HepG2 (cell line): ENCODE results near the gene TWNK. TPM values are rescaled to one million over a fixed set of nuclear protein-coding genes. Genes with fewer than 3 reads are reported as not detected.

Experiments
- CHD4 ChIP-seq: fragments of 200-600 bp; sonication (generic); IDR thresholded peaks from 2 replicates; pipeline ENCODE4 v1.7.0; 2017; ENCODE audit warnings: mild to moderate bottlenecking, low read length, borderline replicate concordance
- FOSL2 ChIP-seq: sonication (generic); formaldehyde crosslinking; IDR thresholded peaks from 2 replicates; pipeline ENCODE4 v1.4.0; 2020; ENCODE audit warnings: missing genetic modification reagents
- HHEX ChIP-seq: IDR thresholded peaks from 2 replicates; pipeline ENCODE4 v1.6.1; 2016; ENCODE audit warnings: control low read depth
- KAT2B ChIP-seq: fragments of 150-350 bp; IDR thresholded peaks from 2 replicates; pipeline ENCODE4 v1.6.1; 2014; ENCODE audit warnings: low read depth, low read length, borderline replicate concordance
- KAT8 ChIP-seq: IDR thresholded peaks from 2 replicates; pipeline ENCODE4 v1.6.1; 2016; ENCODE audit warnings: missing genetic modification reagents, missing compliant biosample characterization
- MAF1 ChIP-seq: sonication (generic); formaldehyde crosslinking; IDR thresholded peaks from 2 replicates; pipeline ENCODE4 v1.5.0; 2020; ENCODE audit warnings: missing genetic modification reagents, borderline replicate concordance
- MTF1 ChIP-seq: sonication (generic); formaldehyde crosslinking; IDR thresholded peaks from 2 replicates; pipeline ENCODE4 v1.5.0; 2020; ENCODE audit warnings: missing genetic modification reagents
- RXRB ChIP-seq: IDR thresholded peaks from 2 replicates; pipeline ENCODE4 v1.6.1; 2016; ENCODE audit warnings: borderline replicate concordance, missing genetic modification reagents, missing compliant biosample characterization
- SYNCRIP ChIP-seq: fragments of 200-400 bp; formaldehyde crosslinking; IDR thresholded peaks from 2 replicates; pipeline ENCODE4 v1.6.1; 2018; ENCODE audit warnings: mild to moderate bottlenecking, low read depth, low read length; ENCODE audit not compliant: insufficient read depth
- TRIM24 ChIP-seq: sonication (generic); formaldehyde crosslinking; IDR thresholded peaks from 2 replicates; pipeline ENCODE4 v1.8.0; 2022; ENCODE audit warnings: mild to moderate bottlenecking, missing genetic modification reagents
- ZKSCAN5 ChIP-seq: sonication (generic); formaldehyde crosslinking; IDR thresholded peaks from 2 replicates; pipeline ENCODE4 v1.5.1; 2020; ENCODE audit warnings: mild to moderate bottlenecking, missing genetic modification reagents
- ZNF124 ChIP-seq: sonication (generic); formaldehyde crosslinking; IDR thresholded peaks from 2 replicates; pipeline ENCODE4 v1.4.0; 2020; ENCODE audit warnings: missing genetic modification reagents
- ZNF138 ChIP-seq: sonication (generic); formaldehyde crosslinking; IDR thresholded peaks from 2 replicates; pipeline ENCODE4 v1.5.0; 2020; ENCODE audit warnings: mild to moderate bottlenecking, low read depth, missing genetic modification reagents
- ZNF496 ChIP-seq: sonication (generic); formaldehyde crosslinking; IDR thresholded peaks from 2 replicates; pipeline ENCODE4 v1.8.1; 2023; ENCODE audit warnings: mild to moderate bottlenecking, moderate library complexity, missing genetic modification reagents; ENCODE audit not compliant: insufficient replicate concordance
- polyA plus RNA-seq, 8 experiments: library from polyadenylated mRNA; depleted of rRNA in 3 of 8; stranded (reverse) in 7 of 8; unstranded in 1 of 8; fragments of >200 nt; fragmentation: Illumina TruSeq in 4 of 8; extraction: Trizol in 4 of 8; gene quantifications; 2 replicates each; pipeline versions ENCODE4 v1.2.1 to v1.2.3, GENCODE V29; 2011 to 2016; ENCODE audit warnings: low read depth in 4 of 8, missing spikeins in 1 of 8, mixed read lengths in 1 of 8; ENCODE audit not compliant: insufficient read depth in 1 of 8
- total RNA-seq, 5 experiments: library from RNA; depleted of rRNA; stranded (reverse); fragments of >200 nt; fragmentation: Illumina TruSeq; extraction: Trizol; gene quantifications; 2 replicates each; pipeline ENCODE4 v1.2.3, GENCODE V29; 2016; ENCODE audit warnings: low read depth in 1 of 5
- TF ChIP-seq, protein P1 (sequence below): sonication (generic); formaldehyde crosslinking; IDR thresholded peaks from 2 replicates; pipeline ENCODE4 v1.4.0; 2020; ENCODE audit warnings: missing genetic modification reagents, borderline replicate concordance
- TF ChIP-seq, protein P2 (sequence below): sonication (generic); formaldehyde crosslinking; IDR thresholded peaks from 2 replicates; pipeline ENCODE4 v1.4.0; 2020; ENCODE audit warnings: mild to moderate bottlenecking, missing genetic modification reagents
- TF ChIP-seq, protein P3 (sequence below): sonication (generic); formaldehyde crosslinking; IDR thresholded peaks from 2 replicates; pipeline ENCODE4 v1.4.0; 2020; ENCODE audit warnings: mild to moderate bottlenecking, missing genetic modification reagents
- TF ChIP-seq, protein P4 (sequence below): sonication (generic); formaldehyde crosslinking; IDR thresholded peaks from 2 replicates; pipeline ENCODE4 v1.5.1; 2020; ENCODE audit warnings: mild to moderate bottlenecking, missing genetic modification reagents, borderline replicate concordance

TWNK gene
- total and polyA plus RNA-seq, 2 of the 13 experiments (the other 11 are each of a cell fraction or from before 2014, with no cell fraction given) = 10.7 to 16.5 TPM

DNA sequence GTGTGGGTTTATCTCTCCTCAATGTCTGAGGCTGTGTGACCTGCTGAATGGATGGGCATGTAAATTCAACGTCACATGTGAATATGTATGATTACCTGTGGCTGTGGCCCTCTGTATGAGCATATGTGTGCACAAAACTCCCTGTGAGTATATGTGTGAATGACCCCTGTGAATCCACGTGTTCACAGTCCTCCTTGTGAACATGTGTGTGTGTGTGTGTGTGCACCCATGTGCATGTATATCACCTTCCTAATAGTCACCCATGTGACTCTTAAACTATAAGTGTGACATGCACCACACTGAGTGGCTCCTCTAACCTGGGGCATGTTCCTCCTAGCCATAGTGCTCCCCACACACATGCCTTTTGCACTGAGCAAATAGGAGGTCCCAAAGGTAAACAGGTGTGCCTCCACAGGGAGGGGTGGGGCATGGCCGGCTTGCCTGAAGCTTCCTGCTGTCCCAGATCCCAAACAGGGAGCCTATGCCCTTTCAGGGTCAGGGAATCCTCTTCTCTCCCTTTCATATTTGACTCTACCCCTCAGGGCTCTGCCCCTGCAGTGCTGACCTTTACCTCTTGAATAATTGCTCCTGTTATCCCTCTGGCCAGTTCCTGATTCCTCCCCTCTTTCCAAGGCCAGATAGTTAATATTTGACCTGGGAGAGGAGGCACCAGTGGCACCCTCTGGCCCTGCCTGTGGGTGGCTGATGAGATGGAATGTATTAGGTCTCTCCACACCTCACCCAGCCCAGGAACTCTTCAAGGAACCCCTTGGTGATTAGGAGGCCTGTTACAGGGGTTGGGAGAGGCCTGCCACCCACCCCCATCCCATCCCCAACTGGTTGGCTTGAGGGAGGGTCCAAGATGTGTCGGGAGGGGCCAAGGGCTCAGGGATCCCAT is 16.2 kb upstream of the TWNK start (continued):
- TF ChIP-seq, protein P1, sequence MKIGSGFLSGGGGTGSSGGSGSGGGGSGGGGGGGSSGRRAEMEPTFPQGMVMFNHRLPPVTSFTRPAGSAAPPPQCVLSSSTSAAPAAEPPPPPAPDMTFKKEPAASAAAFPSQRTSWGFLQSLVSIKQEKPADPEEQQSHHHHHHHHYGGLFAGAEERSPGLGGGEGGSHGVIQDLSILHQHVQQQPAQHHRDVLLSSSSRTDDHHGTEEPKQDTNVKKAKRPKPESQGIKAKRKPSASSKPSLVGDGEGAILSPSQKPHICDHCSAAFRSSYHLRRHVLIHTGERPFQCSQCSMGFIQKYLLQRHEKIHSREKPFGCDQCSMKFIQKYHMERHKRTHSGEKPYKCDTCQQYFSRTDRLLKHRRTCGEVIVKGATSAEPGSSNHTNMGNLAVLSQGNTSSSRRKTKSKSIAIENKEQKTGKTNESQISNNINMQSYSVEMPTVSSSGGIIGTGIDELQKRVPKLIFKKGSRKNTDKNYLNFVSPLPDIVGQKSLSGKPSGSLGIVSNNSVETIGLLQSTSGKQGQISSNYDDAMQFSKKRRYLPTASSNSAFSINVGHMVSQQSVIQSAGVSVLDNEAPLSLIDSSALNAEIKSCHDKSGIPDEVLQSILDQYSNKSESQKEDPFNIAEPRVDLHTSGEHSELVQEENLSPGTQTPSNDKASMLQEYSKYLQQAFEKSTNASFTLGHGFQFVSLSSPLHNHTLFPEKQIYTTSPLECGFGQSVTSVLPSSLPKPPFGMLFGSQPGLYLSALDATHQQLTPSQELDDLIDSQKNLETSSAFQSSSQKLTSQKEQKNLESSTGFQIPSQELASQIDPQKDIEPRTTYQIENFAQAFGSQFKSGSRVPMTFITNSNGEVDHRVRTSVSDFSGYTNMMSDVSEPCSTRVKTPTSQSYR = peak; percentile 80; the same call in 1 of the 2 replicates
- TF ChIP-seq ZKSCAN5 (CRISPR knock-in tag) (no peak), MTF1 (no peak), FOSL2 (peak; percentile 75; the same call in 1 of the 2 replicates), CHD4 (peak; percentile 31; the same call in 1 of the 2 replicates), ZNF124 (CRISPR knock-in tag) (peak; percentile 76), KAT2B (no peak), KAT8 (CRISPR knock-in tag) (peak; percentile 88), TRIM24 (CRISPR knock-in tag) (no peak), ZNF138 (CRISPR knock-in tag) (0 out of 2 replicates have a peak, but pooled peaks have one; percentile 83), MAF1 (CRISPR knock-in tag) (no peak), HHEX (CRISPR knock-in tag) (peak; percentile 60; the same call in 1 of the 2 replicates), RXRB (CRISPR knock-in tag) (peak; percentile 95), SYNCRIP (no peak), ZNF496 (CRISPR knock-in tag) (no peak)
- TF ChIP-seq, protein P2, sequence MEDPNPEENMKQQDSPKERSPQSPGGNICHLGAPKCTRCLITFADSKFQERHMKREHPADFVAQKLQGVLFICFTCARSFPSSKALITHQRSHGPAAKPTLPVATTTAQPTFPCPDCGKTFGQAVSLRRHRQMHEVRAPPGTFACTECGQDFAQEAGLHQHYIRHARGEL (CRISPR knock-in tag) = no peak
- TF ChIP-seq, protein P3, sequence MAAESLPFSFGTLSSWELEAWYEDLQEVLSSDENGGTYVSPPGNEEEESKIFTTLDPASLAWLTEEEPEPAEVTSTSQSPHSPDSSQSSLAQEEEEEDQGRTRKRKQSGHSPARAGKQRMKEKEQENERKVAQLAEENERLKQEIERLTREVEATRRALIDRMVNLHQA (CRISPR knock-in tag) = no peak
- TF ChIP-seq, protein P4, sequence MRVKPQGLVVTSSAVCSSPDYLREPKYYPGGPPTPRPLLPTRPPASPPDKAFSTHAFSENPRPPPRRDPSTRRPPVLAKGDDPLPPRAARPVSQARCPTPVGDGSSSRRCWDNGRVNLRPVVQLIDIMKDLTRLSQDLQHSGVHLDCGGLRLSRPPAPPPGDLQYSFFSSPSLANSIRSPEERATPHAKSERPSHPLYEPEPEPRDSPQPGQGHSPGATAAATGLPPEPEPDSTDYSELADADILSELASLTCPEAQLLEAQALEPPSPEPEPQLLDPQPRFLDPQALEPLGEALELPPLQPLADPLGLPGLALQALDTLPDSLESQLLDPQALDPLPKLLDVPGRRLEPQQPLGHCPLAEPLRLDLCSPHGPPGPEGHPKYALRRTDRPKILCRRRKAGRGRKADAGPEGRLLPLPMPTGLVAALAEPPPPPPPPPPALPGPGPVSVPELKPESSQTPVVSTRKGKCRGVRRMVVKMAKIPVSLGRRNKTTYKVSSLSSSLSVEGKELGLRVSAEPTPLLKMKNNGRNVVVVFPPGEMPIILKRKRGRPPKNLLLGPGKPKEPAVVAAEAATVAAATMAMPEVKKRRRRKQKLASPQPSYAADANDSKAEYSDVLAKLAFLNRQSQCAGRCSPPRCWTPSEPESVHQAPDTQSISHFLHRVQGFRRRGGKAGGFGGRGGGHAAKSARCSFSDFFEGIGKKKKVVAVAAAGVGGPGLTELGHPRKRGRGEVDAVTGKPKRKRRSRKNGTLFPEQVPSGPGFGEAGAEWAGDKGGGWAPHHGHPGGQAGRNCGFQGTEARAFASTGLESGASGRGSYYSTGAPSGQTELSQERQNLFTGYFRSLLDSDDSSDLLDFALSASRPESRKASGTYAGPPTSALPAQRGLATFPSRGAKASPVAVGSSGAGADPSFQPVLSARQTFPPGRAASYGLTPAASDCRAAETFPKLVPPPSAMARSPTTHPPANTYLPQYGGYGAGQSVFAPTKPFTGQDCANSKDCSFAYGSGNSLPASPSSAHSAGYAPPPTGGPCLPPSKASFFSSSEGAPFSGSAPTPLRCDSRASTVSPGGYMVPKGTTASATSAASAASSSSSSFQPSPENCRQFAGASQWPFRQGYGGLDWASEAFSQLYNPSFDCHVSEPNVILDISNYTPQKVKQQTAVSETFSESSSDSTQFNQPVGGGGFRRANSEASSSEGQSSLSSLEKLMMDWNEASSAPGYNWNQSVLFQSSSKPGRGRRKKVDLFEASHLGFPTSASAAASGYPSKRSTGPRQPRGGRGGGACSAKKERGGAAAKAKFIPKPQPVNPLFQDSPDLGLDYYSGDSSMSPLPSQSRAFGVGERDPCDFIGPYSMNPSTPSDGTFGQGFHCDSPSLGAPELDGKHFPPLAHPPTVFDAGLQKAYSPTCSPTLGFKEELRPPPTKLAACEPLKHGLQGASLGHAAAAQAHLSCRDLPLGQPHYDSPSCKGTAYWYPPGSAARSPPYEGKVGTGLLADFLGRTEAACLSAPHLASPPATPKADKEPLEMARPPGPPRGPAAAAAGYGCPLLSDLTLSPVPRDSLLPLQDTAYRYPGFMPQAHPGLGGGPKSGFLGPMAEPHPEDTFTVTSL (CRISPR knock-in tag) = peak; percentile 37; the same call in 1 of the 2 replicates
